KMS-11 (cell line): Measurements from ENCODE around the gene PHYHD1.

Source experiments
- H2AFZ ChIP-seq: fragments of 200-600 bp; sonication (generic); 2 replicates; pipeline ENCODE4 v1.6.1; 2016; ENCODE audit warnings: antibody characterized with exemption, mixed run types, low read depth
- H3K27ac ChIP-seq: fragments of 200-600 bp; sonication (generic); 2 replicates; pipeline ENCODE4 v1.6.1; 2016; ENCODE audit warnings: mild to moderate bottlenecking, mixed run types
- H3K27me3 ChIP-seq: fragments of 200-600 bp; sonication (generic); 2 replicates; pipeline ENCODE4 v1.6.1; 2017; ENCODE audit warnings: mild to moderate bottlenecking, low read depth, mixed run types, moderate library complexity; ENCODE audit not compliant: insufficient read depth
- H3K36me3 ChIP-seq: fragments of 200-600 bp; sonication (generic); 2 replicates; pipeline ENCODE4 v1.6.1; 2017; ENCODE audit warnings: mild to moderate bottlenecking, mixed run types; ENCODE audit not compliant: insufficient read depth
- H3K4me1 ChIP-seq: fragments of 200-600 bp; sonication (generic); 2 replicates; pipeline ENCODE4 v1.6.1; 2016; ENCODE audit warnings: mild to moderate bottlenecking, low read depth, mixed run types; ENCODE audit not compliant: poor library complexity, severe bottlenecking
- H3K4me2 ChIP-seq: fragments of 200-600 bp; sonication (generic); 2 replicates; pipeline ENCODE4 v1.7.0; 2016; ENCODE audit warnings: mild to moderate bottlenecking, mixed run types
- H3K4me3 ChIP-seq: fragments of 200-600 bp; sonication (generic); IDR thresholded peaks from 2 replicates; pipeline ENCODE4 v1.6.1; 2017; ENCODE audit warnings: low read depth, low read length, mixed read lengths; ENCODE audit not compliant: insufficient read depth
- H3K79me2 ChIP-seq: fragments of 200-600 bp; sonication (generic); 2 replicates; pipeline ENCODE4 v1.6.1; 2016; ENCODE audit warnings: low read depth, mixed run types; ENCODE audit not compliant: insufficient read depth
- H3K9ac ChIP-seq: fragments of 200-600 bp; sonication (generic); 2 replicates; pipeline ENCODE4 v1.6.1; 2016; ENCODE audit warnings: mild to moderate bottlenecking, mixed run types
- H4K20me1 ChIP-seq: fragments of 200-600 bp; sonication (generic); 2 replicates; pipeline ENCODE4 v1.6.1; 2016; ENCODE audit warnings: mild to moderate bottlenecking, mixed run types; ENCODE audit not compliant: insufficient read depth
- TF ChIP-seq, protein P1 (sequence below): fragments of 200-600 bp; sonication (generic); conservative IDR thresholded peaks from 2 replicates; pipeline ENCODE4 v1.6.1; 2017; ENCODE audit warnings: low read depth, mild to moderate bottlenecking, antibody characterized with exemption, low read length, moderate library complexity, mixed read lengths

Gene PHYHD1

DNA sequence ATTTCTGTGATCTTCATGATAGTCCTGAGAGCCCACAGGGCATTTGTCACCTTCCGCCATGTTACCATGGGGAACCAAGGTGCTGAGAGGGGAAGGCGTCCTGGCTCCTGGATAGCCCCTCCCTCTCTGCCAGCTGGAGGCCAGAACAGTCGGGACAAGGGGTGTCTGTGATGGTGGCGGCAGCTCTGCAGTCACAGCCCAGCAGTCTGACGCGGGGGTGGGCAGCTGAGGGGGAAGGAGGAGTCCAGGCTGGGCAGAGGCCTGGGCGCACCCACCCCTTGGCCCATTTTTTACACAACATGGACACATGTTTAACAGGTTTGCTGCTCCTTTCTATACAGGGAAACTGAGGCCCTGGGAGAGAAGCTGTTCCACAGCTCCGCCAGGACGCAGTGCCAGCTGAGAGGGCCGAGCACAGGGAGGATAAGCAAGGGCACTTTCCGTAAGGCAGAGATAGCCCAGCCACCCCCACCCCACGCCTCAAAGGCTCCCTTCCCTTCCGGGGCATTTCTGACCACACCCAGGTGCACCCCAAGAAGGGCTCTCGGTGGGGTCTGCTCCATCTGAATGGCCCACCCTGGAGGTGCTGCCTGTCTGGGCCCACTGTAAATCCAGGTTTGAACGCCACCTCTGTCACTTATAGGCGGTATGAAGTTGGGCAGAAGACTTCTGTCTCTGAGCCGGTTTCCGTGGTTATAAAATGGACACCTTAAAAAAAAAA, 21.8 kb upstream of the PHYHD1 start:
- no peak overlapping the region for H3K9ac ChIP-seq
- no peaks in the 10 kb centered on the region; the same call in 1 of the 2 replicates for H3K36me3 ChIP-seq
- no peaks in the 10 kb centered on the region for H4K20me1 ChIP-seq
- H3K4me2 ChIP-seq = no peak overlapping the region
- no peak overlapping the region for H2AFZ ChIP-seq
- no peaks in the 10 kb centered on the region for H3K27me3 ChIP-seq
- H3K79me2 ChIP-seq = no peaks in the 10 kb centered on the region
- no peak overlapping the region for H3K4me3 ChIP-seq
- TF ChIP-seq, protein P1, sequence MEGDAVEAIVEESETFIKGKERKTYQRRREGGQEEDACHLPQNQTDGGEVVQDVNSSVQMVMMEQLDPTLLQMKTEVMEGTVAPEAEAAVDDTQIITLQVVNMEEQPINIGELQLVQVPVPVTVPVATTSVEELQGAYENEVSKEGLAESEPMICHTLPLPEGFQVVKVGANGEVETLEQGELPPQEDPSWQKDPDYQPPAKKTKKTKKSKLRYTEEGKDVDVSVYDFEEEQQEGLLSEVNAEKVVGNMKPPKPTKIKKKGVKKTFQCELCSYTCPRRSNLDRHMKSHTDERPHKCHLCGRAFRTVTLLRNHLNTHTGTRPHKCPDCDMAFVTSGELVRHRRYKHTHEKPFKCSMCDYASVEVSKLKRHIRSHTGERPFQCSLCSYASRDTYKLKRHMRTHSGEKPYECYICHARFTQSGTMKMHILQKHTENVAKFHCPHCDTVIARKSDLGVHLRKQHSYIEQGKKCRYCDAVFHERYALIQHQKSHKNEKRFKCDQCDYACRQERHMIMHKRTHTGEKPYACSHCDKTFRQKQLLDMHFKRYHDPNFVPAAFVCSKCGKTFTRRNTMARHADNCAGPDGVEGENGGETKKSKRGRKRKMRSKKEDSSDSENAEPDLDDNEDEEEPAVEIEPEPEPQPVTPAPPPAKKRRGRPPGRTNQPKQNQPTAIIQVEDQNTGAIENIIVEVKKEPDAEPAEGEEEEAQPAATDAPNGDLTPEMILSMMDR = no peak
- peaks cover 8% of the 10 kb centered on the region for H3K4me1 ChIP-seq
- H3K27ac ChIP-seq = no peak overlapping the region

DNA sequence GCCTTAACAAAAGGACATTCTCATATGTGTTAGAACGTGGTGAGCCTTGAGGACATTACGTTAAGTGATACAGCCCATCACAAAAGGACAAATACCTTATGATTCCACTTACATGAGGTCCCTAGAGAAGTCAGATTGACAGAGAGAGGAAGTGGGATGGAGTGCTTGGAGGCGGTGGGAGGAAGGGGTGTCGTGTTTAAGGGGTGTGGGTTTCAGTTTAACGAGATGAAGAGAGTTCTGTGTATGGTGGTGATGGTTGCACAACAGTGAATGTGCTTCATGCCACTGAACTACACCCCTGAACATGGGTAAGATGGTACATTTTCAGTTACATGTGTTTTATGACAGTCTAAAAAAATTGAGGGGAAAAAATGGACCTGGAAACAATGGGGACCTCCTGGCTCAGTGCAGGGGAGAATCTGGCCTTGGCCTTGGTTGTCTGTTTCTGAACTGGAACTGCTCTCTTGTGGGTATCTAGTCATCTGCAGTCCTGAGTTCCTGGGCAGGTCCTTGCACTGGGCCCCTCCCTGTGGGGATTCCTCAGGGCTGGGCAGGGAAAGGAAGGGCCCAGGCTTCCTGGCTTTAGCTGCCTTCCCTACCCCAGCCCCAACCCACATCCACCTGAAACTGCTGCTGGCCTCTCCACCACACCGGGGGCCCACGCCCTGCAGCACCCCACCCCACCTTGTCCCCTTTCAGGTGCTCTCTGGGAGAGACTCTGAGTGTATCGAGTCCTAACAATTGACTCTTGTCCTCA, 21.0 kb upstream of the PHYHD1 start:
- no peaks in the 10 kb centered on the region for H3K27me3 ChIP-seq
- no peaks in the 10 kb centered on the region for H4K20me1 ChIP-seq
- peaks cover 3% of the 10 kb centered on the region for H3K4me1 ChIP-seq
- no peak overlapping the region for H3K9ac ChIP-seq
- TF ChIP-seq, protein P1 = no peak
- H3K79me2 ChIP-seq = no peaks in the 10 kb centered on the region
- H2AFZ ChIP-seq = no peak overlapping the region
- H3K36me3 ChIP-seq = no peaks in the 10 kb centered on the region; the same call in 1 of the 2 replicates
- H3K27ac ChIP-seq = no peak overlapping the region
- no peak overlapping the region for H3K4me2 ChIP-seq
- no peak overlapping the region for H3K4me3 ChIP-seq

DNA sequence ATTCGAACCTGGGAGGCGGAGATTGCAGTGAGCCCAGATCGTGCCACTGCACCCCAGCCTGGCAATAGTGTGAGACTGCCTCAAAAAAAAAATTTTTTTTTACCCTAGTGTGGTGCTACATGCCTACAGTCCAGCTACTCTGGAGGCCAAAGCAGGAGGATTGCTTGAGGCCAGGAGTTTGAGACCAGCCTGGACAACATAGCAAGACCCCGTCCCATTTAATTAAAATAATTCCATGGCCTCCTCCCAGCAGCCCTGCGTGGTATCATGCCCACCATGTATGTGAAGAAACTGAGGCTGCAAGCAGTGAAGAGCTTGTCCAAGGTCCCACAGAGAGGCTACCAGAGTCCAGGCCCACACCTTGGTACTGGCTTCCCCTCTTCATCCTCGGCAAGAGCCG, 19.4 kb upstream of the PHYHD1 start:
- TF ChIP-seq, protein P1 = no peak
- H3K27me3 ChIP-seq = no peaks in the 10 kb centered on the region
- no peaks in the 10 kb centered on the region for H3K79me2 ChIP-seq
- H3K4me1 ChIP-seq = no peaks in the 10 kb centered on the region
- no peak overlapping the region for H2AFZ ChIP-seq
- H3K27ac ChIP-seq = no peak overlapping the region
- no peaks in the 10 kb centered on the region; the same call in 1 of the 2 replicates for H3K36me3 ChIP-seq
- H4K20me1 ChIP-seq = no peaks in the 10 kb centered on the region
- no peak overlapping the region for H3K4me2 ChIP-seq
- H3K9ac ChIP-seq = no peak overlapping the region
- H3K4me3 ChIP-seq = no peak overlapping the region

DNA sequence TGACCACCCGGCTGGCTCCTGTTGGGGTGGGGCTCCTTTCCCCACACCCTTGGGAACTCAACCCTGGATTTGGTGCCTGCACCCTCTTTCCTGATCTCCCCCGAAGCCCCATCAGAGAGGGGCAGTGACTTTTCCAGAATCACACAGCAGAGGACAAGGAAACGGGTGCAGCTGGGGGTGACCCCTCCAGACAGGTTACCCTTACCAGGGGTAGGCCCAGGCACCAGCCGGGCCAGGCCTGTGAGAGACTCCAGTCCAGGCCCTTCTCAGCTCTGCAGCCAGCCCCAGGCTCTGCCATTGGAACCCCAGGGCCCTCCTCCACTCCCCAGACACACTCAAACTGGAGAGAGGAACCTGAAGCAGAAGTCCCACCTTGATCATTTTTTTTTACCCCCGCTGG, 19.0 kb upstream of the PHYHD1 start:
- no peaks in the 10 kb centered on the region for H3K27me3 ChIP-seq
- H3K4me2 ChIP-seq = no peak overlapping the region
- no peak overlapping the region for H3K9ac ChIP-seq
- no peaks in the 10 kb centered on the region for H3K4me1 ChIP-seq
- no peaks in the 10 kb centered on the region for H3K79me2 ChIP-seq
- H3K27ac ChIP-seq = no peak overlapping the region
- H3K4me3 ChIP-seq = no peak overlapping the region
- TF ChIP-seq, protein P1 = no peak
- H4K20me1 ChIP-seq = no peaks in the 10 kb centered on the region
- no peaks in the 10 kb centered on the region; the same call in 1 of the 2 replicates for H3K36me3 ChIP-seq
- no peak overlapping the region for H2AFZ ChIP-seq
